ENCODE results near the gene STARD13. TPM values are rescaled to one million over a fixed set of nuclear protein-coding genes. Genes with fewer than 3 reads are reported as not detected.

The STARD13 gene
- total RNA-seq, 1 experiment from 2014 or later, result 11.3 TPM

- Mint-ChIP-seq H3K4me3 (ENCODE audit: low read depth, unreplicated experiment) (no peak overlapping the region), H3K36me3 (ENCODE audit: insufficient read depth, unreplicated experiment) (no peaks in the 10 kb centered on the region), H3K27ac (ENCODE audit: unreplicated experiment) (no peak overlapping the region), H3K4me1 (ENCODE audit: low read depth, unreplicated experiment) (no peaks in the 10 kb centered on the region), H3K9me3 (ENCODE audit: low read depth, unreplicated experiment) (peaks cover 2% of the 10 kb centered on the region), H3K27me3 (ENCODE audit: unreplicated experiment) (peaks cover 14% of the 10 kb centered on the region)
- BruUV-seq (replicated peaks), result no TSS peak
- intact Hi-C loops (cut with micrococcal nuclease; ENCODE audit: unreplicated experiment), result no loop called here
- TF ChIP-seq CTCF (IDR thresholded peaks at IDR 0.05; ENCODE audit: unreplicated experiment), result no peak
- no peak for DNase-seq
- CTCF ChIA-PET, result no interaction called here
Observed at GRCh38 chr13:33079960-33080359, 205.6 kb downstream of the STARD13 start.

GRCh38 chr13:33078263-33078662, 207.3 kb downstream of the STARD13 start:
- no TSS peak for BruUV-seq (replicated peaks)
- no peak for DNase-seq
- Mint-ChIP-seq H3K36me3 (ENCODE audit: insufficient read depth, unreplicated experiment) (no peaks in the 10 kb centered on the region), H3K27me3 (ENCODE audit: unreplicated experiment) (peaks cover 7% of the 10 kb centered on the region), H3K4me3 (ENCODE audit: low read depth, unreplicated experiment) (no peak overlapping the region), H3K27ac (ENCODE audit: unreplicated experiment) (no peak overlapping the region), H3K9me3 (ENCODE audit: low read depth, unreplicated experiment) (no peaks in the 10 kb centered on the region), H3K4me1 (ENCODE audit: low read depth, unreplicated experiment) (no peaks in the 10 kb centered on the region)
- CTCF ChIA-PET, result no interaction called here
- intact Hi-C loops (cut with micrococcal nuclease; ENCODE audit: unreplicated experiment), result no loop called here
- TF ChIP-seq CTCF (IDR thresholded peaks at IDR 0.05; ENCODE audit: unreplicated experiment), result no peak

GRCh38 chr13:33076001-33076992, 209.3 kb downstream of the STARD13 start:
- intact Hi-C loops (cut with micrococcal nuclease; ENCODE audit: unreplicated experiment), result no loop called here
- Mint-ChIP-seq H3K27me3 (ENCODE audit: unreplicated experiment) (peaks cover 7% of the 10 kb centered on the region), H3K4me3 (ENCODE audit: low read depth, unreplicated experiment) (no peak overlapping the region), H3K27ac (ENCODE audit: unreplicated experiment) (no peak overlapping the region), H3K9me3 (ENCODE audit: low read depth, unreplicated experiment) (no peaks in the 10 kb centered on the region), H3K4me1 (ENCODE audit: low read depth, unreplicated experiment) (no peaks in the 10 kb centered on the region), H3K36me3 (ENCODE audit: insufficient read depth, unreplicated experiment) (no peaks in the 10 kb centered on the region)
- no TSS peak for BruUV-seq (replicated peaks)
- CTCF ChIA-PET, result interaction anchor here (0.7 kb wide), 1 partner anchor 290 kb away, joined by 3 read pairs; no protein-coding TSS in a partner anchor
- DNase-seq, result no peak
- no peak for TF ChIP-seq CTCF (IDR thresholded peaks at IDR 0.05; ENCODE audit: unreplicated experiment)

GRCh38 chr13:33073338-33073737, 212.2 kb downstream of the STARD13 start:
- H3K27me3 Mint-ChIP-seq (ENCODE audit: unreplicated experiment), result no peaks in the 10 kb centered on the region
- no peaks in the 10 kb centered on the region for H3K9me3 Mint-ChIP-seq (ENCODE audit: low read depth, unreplicated experiment)
- H3K36me3 Mint-ChIP-seq (ENCODE audit: insufficient read depth, unreplicated experiment), result no peaks in the 10 kb centered on the region
- intact Hi-C loops (cut with micrococcal nuclease; ENCODE audit: unreplicated experiment), result no loop called here
- H3K4me1 Mint-ChIP-seq (ENCODE audit: low read depth, unreplicated experiment), result no peaks in the 10 kb centered on the region
- CTCF ChIA-PET, result no interaction called here
- no peak for TF ChIP-seq CTCF (IDR thresholded peaks at IDR 0.05; ENCODE audit: unreplicated experiment)
- DNase-seq, result no peak
- no TSS peak for BruUV-seq (replicated peaks)
- no peak overlapping the region for H3K4me3 Mint-ChIP-seq (ENCODE audit: low read depth, unreplicated experiment)
- no peak overlapping the region for H3K27ac Mint-ChIP-seq (ENCODE audit: unreplicated experiment)

Measured in Calu3 (cell line).